Neural cell (in vitro differentiated cells): Measurements from ENCODE around the gene LRRC45. TPM values are rescaled to one million over a fixed set of nuclear protein-coding genes. Genes with fewer than 3 reads are reported as not detected.

Source experiments
- H2AFZ ChIP-seq: fragments of 200-600, 300-800 bp; sonication (generic), shearing (Covaris generic); 2 replicates; pipeline ENCODE4 v1.6.0; 2014; ENCODE audit warnings: low read depth, mild to moderate bottlenecking, antibody characterized with exemption, low read length, moderate library complexity
- H3F3A ChIP-seq: fragments of 200-600 bp; shearing (Covaris generic); 2 replicates; pipeline ENCODE4 v1.6.1; 2016; ENCODE audit warnings: mild to moderate bottlenecking, moderate library complexity, mixed read lengths, antibody characterized with exemption, low read length; ENCODE audit not compliant: insufficient read depth, poor library complexity, severe bottlenecking
- H3K27ac ChIP-seq: fragments of 200-600, 300-800 bp; sonication (generic), shearing (Covaris generic); 2 replicates; pipeline ENCODE4 v1.5.1; 2014; ENCODE audit warnings: mild to moderate bottlenecking, low read length, moderate library complexity
- H3K27me3 ChIP-seq: fragments of 300-800, 200-600 bp; sonication (generic), shearing (Covaris generic); 2 replicates; pipeline ENCODE4 v1.6.0; 2014; ENCODE audit warnings: mild to moderate bottlenecking, low read depth, low read length, moderate library complexity; ENCODE audit not compliant: insufficient read depth
- H3K36me3 ChIP-seq: fragments of 300-800, 200-600 bp; sonication (generic), shearing (Covaris generic); 2 replicates; pipeline ENCODE4 v1.5.1; 2014; ENCODE audit warnings: mild to moderate bottlenecking, antibody characterized with exemption, low read length, moderate library complexity; ENCODE audit not compliant: insufficient read depth
- H3K4me2 ChIP-seq: fragments of 300-800, 200-600 bp; sonication (generic), shearing (Covaris generic); 2 replicates; pipeline ENCODE4 v1.6.0; 2014; ENCODE audit warnings: mild to moderate bottlenecking, low read length
- H3K4me3 ChIP-seq: fragments of 300-800, 200-600 bp; sonication (generic), shearing (Covaris generic); 2 replicates; pipeline ENCODE4 v1.5.1; 2014; ENCODE audit warnings: mild to moderate bottlenecking, low read length, moderate library complexity
- H3K79me2 ChIP-seq: fragments of 200-600 bp; shearing (Covaris generic); replicated peaks from 2 replicates; pipeline ENCODE4 v1.6.0; 2014; ENCODE audit warnings: mild to moderate bottlenecking, low read length, moderate library complexity; ENCODE audit not compliant: insufficient read depth
- H3K9ac ChIP-seq: fragments of 300-800, 200-600 bp; sonication (generic), shearing (Covaris generic); 2 replicates; pipeline ENCODE4 v1.6.1; 2016; ENCODE audit warnings: mild to moderate bottlenecking, low read length, mixed read lengths
- H3K9me2 ChIP-seq: fragments of 200-600 bp; shearing (Covaris generic); 2 replicates; pipeline ENCODE4 v1.6.1; 2016; ENCODE audit warnings: mild to moderate bottlenecking, low read length, mixed read lengths; ENCODE audit not compliant: insufficient read depth
- H3K9me3 ChIP-seq: fragments of 200-600, 300-800 bp; sonication (generic), shearing (Covaris generic); 2 replicates; pipeline ENCODE4 v1.6.1; 2016; ENCODE audit warnings: mild to moderate bottlenecking, mixed run types, low read length, moderate library complexity, mixed read lengths
- H4K20me1 ChIP-seq: fragments of 200-600 bp; shearing (Covaris generic); 2 replicates; pipeline ENCODE4 v1.6.1; 2016; ENCODE audit warnings: mild to moderate bottlenecking, mixed run types; ENCODE audit not compliant: insufficient read depth
- EP300 ChIP-seq: fragments of 450-650 bp; conservative IDR thresholded peaks from 2 replicates; pipeline ENCODE4 v1.6.1; 2014; ENCODE audit warnings: antibody characterized with exemption, mild to moderate bottlenecking, moderate library complexity; ENCODE audit not compliant: poor library complexity, severe bottlenecking
- EZH2 ChIP-seq: fragments of 200-600, 300-800 bp; shearing (Covaris generic), sonication (generic); IDR thresholded peaks from 2 replicates; pipeline ENCODE4 v1.6.1; 2014; ENCODE audit warnings: antibody characterized with exemption, low read length, borderline replicate concordance, mild to moderate bottlenecking; ENCODE audit not compliant: insufficient read depth, poor library complexity, severe bottlenecking
- MXI1 ChIP-seq: fragments of 450-650 bp; conservative IDR thresholded peaks from 2 replicates; pipeline ENCODE4 v1.6.1; 2014; ENCODE audit warnings: antibody characterized with exemption, mild to moderate bottlenecking; ENCODE audit not compliant: poor library complexity, severe bottlenecking
- POLR2AphosphoS5 ChIP-seq: IDR thresholded peaks from 2 replicates; pipeline ENCODE4 v1.6.1; 2012
- RAD21 ChIP-seq: fragments of 450-650 bp; conservative IDR thresholded peaks from 2 replicates; pipeline ENCODE4 v1.6.1; 2014; ENCODE audit warnings: antibody characterized with exemption, mild to moderate bottlenecking, moderate library complexity
- SMC3 ChIP-seq: fragments of 450-650 bp; conservative IDR thresholded peaks from 2 replicates; pipeline ENCODE4 v1.6.1; 2014; ENCODE audit warnings: antibody characterized with exemption, mild to moderate bottlenecking, moderate library complexity; ENCODE audit not compliant: poor library complexity
- TAF1 ChIP-seq: IDR thresholded peaks from 2 replicates; pipeline ENCODE4 v1.6.1; 2012; ENCODE audit warnings: low read depth
- polyA plus RNA-seq: library from polyadenylated mRNA; depleted of rRNA; stranded (reverse); fragments of >200 nt; gene quantifications from 2 replicates; pipeline ENCODE4 v1.2.3, GENCODE V29; 2014
- TF ChIP-seq, protein P1 (sequence below): fragments of 450-650 bp; IDR thresholded peaks from 2 replicates; pipeline ENCODE4 v1.5.1; 2014; ENCODE audit warnings: antibody characterized with exemption, mild to moderate bottlenecking, moderate library complexity; ENCODE audit not compliant: poor library complexity, severe bottlenecking
- TF ChIP-seq, protein P2 (sequence below): IDR thresholded peaks from 2 replicates; pipeline ENCODE4 v1.6.1; 2012; ENCODE audit warnings: borderline replicate concordance

LRRC45 gene
- polyA plus RNA-seq, 1 donor from 2014 or later: 51.7 TPM

- no peaks in the 10 kb centered on the region for H3K36me3 ChIP-seq
- H3K9me3 ChIP-seq: no peaks in the 10 kb centered on the region
- H2AFZ ChIP-seq: no peak overlapping the region
- no peak overlapping the region for H3K4me2 ChIP-seq
- no peaks in the 10 kb centered on the region for H4K20me1 ChIP-seq
- H3K9ac ChIP-seq: no peak overlapping the region
- H3K79me2 ChIP-seq: no peaks in the 10 kb centered on the region
- no peaks in the 10 kb centered on the region for H3F3A ChIP-seq
- H3K9me2 ChIP-seq: no peaks in the 10 kb centered on the region
- TF ChIP-seq RAD21 (no peak), POLR2AphosphoS5 (no peak)
- no peak overlapping the region for H3K4me3 ChIP-seq
- H3K27me3 ChIP-seq: no peaks in the 10 kb centered on the region
- H3K27ac ChIP-seq: no peak overlapping the region
Observed at GRCh38 chr17:82011617-82012187, 11.4 kb upstream of the LRRC45 start.

GRCh38 chr17:82012261-82012639, 10.9 kb upstream of the LRRC45 start:
- no peaks in the 10 kb centered on the region for H3K79me2 ChIP-seq
- no peak overlapping the region for H3K4me2 ChIP-seq
- no peaks in the 10 kb centered on the region for H3K27me3 ChIP-seq
- no peaks in the 10 kb centered on the region for H3K9me3 ChIP-seq
- TF ChIP-seq TAF1: no peak
- H3K9ac ChIP-seq: no peak overlapping the region
- no peaks in the 10 kb centered on the region for H3K36me3 ChIP-seq
- no peak overlapping the region for H3K27ac ChIP-seq
- H4K20me1 ChIP-seq: no peaks in the 10 kb centered on the region
- H2AFZ ChIP-seq: no peak overlapping the region
- no peaks in the 10 kb centered on the region for H3K9me2 ChIP-seq
- no peaks in the 10 kb centered on the region for H3F3A ChIP-seq
- H3K4me3 ChIP-seq: no peak overlapping the region

DNA sequence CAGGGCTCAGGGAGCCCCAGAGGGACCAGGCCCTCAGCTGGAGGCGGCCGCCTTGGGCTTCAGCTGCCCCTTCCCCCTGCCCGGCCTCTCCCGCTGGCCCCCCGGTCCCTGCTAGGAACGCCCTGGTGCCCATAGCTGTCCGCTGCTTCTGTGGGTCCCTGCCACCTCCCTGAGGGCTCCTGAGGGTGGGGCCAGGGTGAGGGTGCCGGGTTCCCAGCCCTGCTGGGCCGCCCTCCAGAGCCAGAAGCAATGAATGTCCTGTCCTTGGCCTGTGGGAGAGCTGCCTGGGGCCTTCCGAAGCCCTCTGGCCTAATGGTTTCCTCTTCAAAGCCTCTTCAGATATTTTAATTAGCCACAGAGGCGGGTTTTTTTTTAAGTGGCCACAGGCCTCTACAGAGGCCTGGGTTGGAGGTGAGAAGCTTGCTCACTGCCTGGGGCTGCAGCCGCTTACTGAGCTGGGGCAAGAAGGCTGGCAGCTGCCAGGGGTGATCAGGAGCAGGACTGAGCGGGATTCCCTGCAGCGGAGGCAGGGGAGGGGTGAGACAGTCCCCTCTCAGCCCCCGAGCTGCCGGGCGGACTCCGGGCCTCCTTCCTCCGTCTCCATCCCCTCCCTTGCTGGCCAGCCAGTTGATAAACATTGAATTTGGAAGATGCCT, 10.3 kb upstream of the LRRC45 start:
- no peak overlapping the region for H3K27ac ChIP-seq
- no peak overlapping the region for H3K9ac ChIP-seq

More for the DNA sequence above, 10.3 kb upstream of the LRRC45 start:
- TF ChIP-seq SMC3 (no peak), EZH2 (no peak), EP300 (no peak), POLR2AphosphoS5 (no peak), TAF1 (no peak), MXI1 (no peak), RAD21 (no peak)
- TF ChIP-seq, protein P1, sequence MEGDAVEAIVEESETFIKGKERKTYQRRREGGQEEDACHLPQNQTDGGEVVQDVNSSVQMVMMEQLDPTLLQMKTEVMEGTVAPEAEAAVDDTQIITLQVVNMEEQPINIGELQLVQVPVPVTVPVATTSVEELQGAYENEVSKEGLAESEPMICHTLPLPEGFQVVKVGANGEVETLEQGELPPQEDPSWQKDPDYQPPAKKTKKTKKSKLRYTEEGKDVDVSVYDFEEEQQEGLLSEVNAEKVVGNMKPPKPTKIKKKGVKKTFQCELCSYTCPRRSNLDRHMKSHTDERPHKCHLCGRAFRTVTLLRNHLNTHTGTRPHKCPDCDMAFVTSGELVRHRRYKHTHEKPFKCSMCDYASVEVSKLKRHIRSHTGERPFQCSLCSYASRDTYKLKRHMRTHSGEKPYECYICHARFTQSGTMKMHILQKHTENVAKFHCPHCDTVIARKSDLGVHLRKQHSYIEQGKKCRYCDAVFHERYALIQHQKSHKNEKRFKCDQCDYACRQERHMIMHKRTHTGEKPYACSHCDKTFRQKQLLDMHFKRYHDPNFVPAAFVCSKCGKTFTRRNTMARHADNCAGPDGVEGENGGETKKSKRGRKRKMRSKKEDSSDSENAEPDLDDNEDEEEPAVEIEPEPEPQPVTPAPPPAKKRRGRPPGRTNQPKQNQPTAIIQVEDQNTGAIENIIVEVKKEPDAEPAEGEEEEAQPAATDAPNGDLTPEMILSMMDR: no peak
- TF ChIP-seq, protein P2, sequence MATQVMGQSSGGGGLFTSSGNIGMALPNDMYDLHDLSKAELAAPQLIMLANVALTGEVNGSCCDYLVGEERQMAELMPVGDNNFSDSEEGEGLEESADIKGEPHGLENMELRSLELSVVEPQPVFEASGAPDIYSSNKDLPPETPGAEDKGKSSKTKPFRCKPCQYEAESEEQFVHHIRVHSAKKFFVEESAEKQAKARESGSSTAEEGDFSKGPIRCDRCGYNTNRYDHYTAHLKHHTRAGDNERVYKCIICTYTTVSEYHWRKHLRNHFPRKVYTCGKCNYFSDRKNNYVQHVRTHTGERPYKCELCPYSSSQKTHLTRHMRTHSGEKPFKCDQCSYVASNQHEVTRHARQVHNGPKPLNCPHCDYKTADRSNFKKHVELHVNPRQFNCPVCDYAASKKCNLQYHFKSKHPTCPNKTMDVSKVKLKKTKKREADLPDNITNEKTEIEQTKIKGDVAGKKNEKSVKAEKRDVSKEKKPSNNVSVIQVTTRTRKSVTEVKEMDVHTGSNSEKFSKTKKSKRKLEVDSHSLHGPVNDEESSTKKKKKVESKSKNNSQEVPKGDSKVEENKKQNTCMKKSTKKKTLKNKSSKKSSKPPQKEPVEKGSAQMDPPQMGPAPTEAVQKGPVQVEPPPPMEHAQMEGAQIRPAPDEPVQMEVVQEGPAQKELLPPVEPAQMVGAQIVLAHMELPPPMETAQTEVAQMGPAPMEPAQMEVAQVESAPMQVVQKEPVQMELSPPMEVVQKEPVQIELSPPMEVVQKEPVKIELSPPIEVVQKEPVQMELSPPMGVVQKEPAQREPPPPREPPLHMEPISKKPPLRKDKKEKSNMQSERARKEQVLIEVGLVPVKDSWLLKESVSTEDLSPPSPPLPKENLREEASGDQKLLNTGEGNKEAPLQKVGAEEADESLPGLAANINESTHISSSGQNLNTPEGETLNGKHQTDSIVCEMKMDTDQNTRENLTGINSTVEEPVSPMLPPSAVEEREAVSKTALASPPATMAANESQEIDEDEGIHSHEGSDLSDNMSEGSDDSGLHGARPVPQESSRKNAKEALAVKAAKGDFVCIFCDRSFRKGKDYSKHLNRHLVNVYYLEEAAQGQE: no peak
- Histone ChIP-seq H4K20me1 (no peaks in the 10 kb centered on the region), H3K9me3 (no peaks in the 10 kb centered on the region), H3K79me2 (no peaks in the 10 kb centered on the region), H3K27me3 (no peaks in the 10 kb centered on the region), H3K4me3 (no peak overlapping the region), H2AFZ (no peak overlapping the region), H3K4me2 (no peak overlapping the region), H3K9me2 (no peaks in the 10 kb centered on the region), H3F3A (no peaks in the 10 kb centered on the region), H3K36me3 (no peaks in the 10 kb centered on the region)
